H9 (cell line): ENCODE results near the gene FNDC3B. TPM values are rescaled to one million over a fixed set of nuclear protein-coding genes. Genes with fewer than 3 reads are reported as not detected.

Experiments used
- DNase-seq: peaks from one replicate; pipeline ENCODE4 v3.0.0-alpha.2; 2017
- H2AFZ ChIP-seq: one replicate; pipeline ENCODE4 v1.6.1; 2013; ENCODE audit warnings: mild to moderate bottlenecking, low read length, control low read depth, moderate library complexity
- H2AK5ac ChIP-seq: 2 replicates; pipeline ENCODE4 v1.6.1; 2013; ENCODE audit warnings: low read length, control low read depth, mixed read lengths; ENCODE audit not compliant: insufficient read length
- H2BK120ac ChIP-seq: one replicate; pipeline ENCODE4 v1.6.1; 2013; ENCODE audit warnings: low read depth, mild to moderate bottlenecking, low read length, control low read depth, inconsistent platforms; ENCODE audit not compliant: poor library complexity, severe bottlenecking
- H2BK12ac ChIP-seq: 2 replicates; pipeline ENCODE4 v1.6.1; 2013; ENCODE audit warnings: low read length, control low read depth, mixed read lengths, low read depth; ENCODE audit not compliant: insufficient read length
- H2BK15ac ChIP-seq: 2 replicates; pipeline ENCODE4 v1.6.1; 2013; ENCODE audit warnings: low read depth, low read length, control low read depth
- H2BK20ac ChIP-seq: one replicate; pipeline ENCODE4 v1.6.1; 2013; ENCODE audit warnings: low read depth, mild to moderate bottlenecking, low read length, control low read depth, inconsistent platforms; ENCODE audit not compliant: poor library complexity, severe bottlenecking
- H2BK5ac ChIP-seq: 2 replicates; pipeline ENCODE4 v1.6.1; 2013; ENCODE audit warnings: low read length, control low read depth, mixed read lengths; ENCODE audit not compliant: insufficient read length
- H3K14ac ChIP-seq: 2 replicates; pipeline ENCODE4 v1.6.1; 2013; ENCODE audit warnings: low read length, control low read depth; ENCODE audit not compliant: insufficient read depth
- H3K18ac ChIP-seq: 2 replicates; pipeline ENCODE4 v1.6.1; 2013; ENCODE audit warnings: low read depth, mild to moderate bottlenecking, mixed read lengths, low read length, control low read depth; ENCODE audit not compliant: insufficient read length
- H3K23ac ChIP-seq: 2 replicates; pipeline ENCODE4 v1.6.1; 2013; ENCODE audit warnings: low read length, control low read depth, mixed read lengths, low read depth; ENCODE audit not compliant: insufficient read length
- H3K23me2 ChIP-seq: 2 replicates; pipeline ENCODE4 v1.6.1; 2013; ENCODE audit warnings: low read depth, mild to moderate bottlenecking, mixed read lengths, low read length, control low read depth; ENCODE audit not compliant: insufficient read length, poor library complexity, severe bottlenecking
- H3K27ac ChIP-seq: 2 replicates; pipeline ENCODE4 v1.5.1; 2013; ENCODE audit warnings: low read length, control low read depth, mixed read lengths, low read depth; ENCODE audit not compliant: insufficient read length
- H3K27me3 ChIP-seq: 2 replicates; pipeline ENCODE4 v1.6.1; 2013; ENCODE audit warnings: low read length, control low read depth, inconsistent platforms; ENCODE audit not compliant: insufficient read depth
- H3K4ac ChIP-seq: 2 replicates; pipeline ENCODE4 v1.6.1; 2013; ENCODE audit warnings: low read depth, mild to moderate bottlenecking, control low read depth, inconsistent platforms, low read length, moderate library complexity
- H3K4me1 ChIP-seq: 2 replicates; pipeline ENCODE4 v1.6.1; 2013; ENCODE audit warnings: low read length, control low read depth, inconsistent platforms; ENCODE audit not compliant: insufficient read depth
- H3K4me2 ChIP-seq: 2 replicates; pipeline ENCODE4 v1.6.1; 2013; ENCODE audit warnings: low read length, control low read depth, mixed read lengths; ENCODE audit not compliant: insufficient read length, insufficient read depth
- H3K56ac ChIP-seq: 2 replicates; pipeline ENCODE4 v1.6.1; 2013; ENCODE audit warnings: low read depth, mild to moderate bottlenecking, mixed read lengths, low read length, control low read depth; ENCODE audit not compliant: insufficient read length
- H3K79me1 ChIP-seq: 2 replicates; pipeline ENCODE4 v1.6.1; 2013; ENCODE audit warnings: low read depth, mild to moderate bottlenecking, moderate library complexity, low read length, control low read depth, inconsistent platforms; ENCODE audit not compliant: insufficient read depth, poor library complexity, severe bottlenecking
- H3K79me2 ChIP-seq: 2 replicates; pipeline ENCODE4 v1.6.1; 2013; ENCODE audit warnings: low read length, control low read depth, inconsistent platforms; ENCODE audit not compliant: insufficient read depth
- H3K9ac ChIP-seq: 2 replicates; pipeline ENCODE4 v1.6.1; 2013; ENCODE audit warnings: low read length, control low read depth, mixed read lengths; ENCODE audit not compliant: insufficient read length; ENCODE audit errors: extremely low read depth
- H3K9me3 ChIP-seq: one replicate; pipeline ENCODE4 v1.6.1; 2013; ENCODE audit warnings: low read depth, low read length, inconsistent platforms; ENCODE audit not compliant: control insufficient read depth
- H3T11ph ChIP-seq: one replicate; pipeline ENCODE4 v1.6.1; 2013; ENCODE audit warnings: mild to moderate bottlenecking, low read length, control low read depth, inconsistent platforms
- H4K20me1 ChIP-seq: one replicate; pipeline ENCODE4 v1.6.1; 2013; ENCODE audit not compliant: control insufficient read depth, insufficient read length, insufficient read depth
- H4K5ac ChIP-seq: 2 replicates; pipeline ENCODE4 v1.6.1; 2013; ENCODE audit warnings: low read depth, mild to moderate bottlenecking, mixed read lengths, low read length, control low read depth; ENCODE audit not compliant: insufficient read length
- H4K8ac ChIP-seq: replicated peaks from 2 replicates; pipeline ENCODE4 v1.6.1; 2013; ENCODE audit warnings: low read length, control low read depth, mixed read lengths, low read depth; ENCODE audit not compliant: insufficient read length
- H4K91ac ChIP-seq: 2 replicates; pipeline ENCODE4 v1.6.1; 2013; ENCODE audit warnings: low read depth, mild to moderate bottlenecking, moderate library complexity, mixed read lengths, low read length, control low read depth; ENCODE audit not compliant: insufficient read length
- H3K27ac Mint-ChIP-seq, 3 experiments: 2 replicates in 2 of 3; 3 replicates in 1 of 3; pipeline ENCODE4 v1.8.0; 2020 to 2021; ENCODE audit warnings: mixed read lengths in 3 of 3, mild to moderate bottlenecking in 1 of 3, moderate library complexity in 1 of 3
- H3K27me3 Mint-ChIP-seq: 2 replicates; pipeline ENCODE4 v1.8.0; 2021; ENCODE audit warnings: low read depth, mild to moderate bottlenecking, moderate library complexity, mixed read lengths
- H3K36me3 Mint-ChIP-seq, 3 experiments: 2 replicates in 2 of 3; 3 replicates in 1 of 3; pipeline ENCODE4 v1.8.0; 2020 to 2021; ENCODE audit warnings: low read depth in 3 of 3, mixed read lengths in 3 of 3; ENCODE audit not compliant: insufficient read depth in 1 of 3
- H3K4me1 Mint-ChIP-seq, 2 experiments: 2 replicates each; pipeline ENCODE4 v1.8.0; 2020; ENCODE audit warnings: mixed read lengths in 2 of 2
- H3K4me3 Mint-ChIP-seq, 2 experiments: 2 replicates in 1 of 2; 3 replicates in 1 of 2; pipeline ENCODE4 v1.8.0; 2020 to 2021; ENCODE audit warnings: mild to moderate bottlenecking in 2 of 2, mixed read lengths in 2 of 2, moderate library complexity in 1 of 2
- H3K9me3 Mint-ChIP-seq, 2 experiments: 2 replicates in 1 of 2; 3 replicates in 1 of 2; pipeline ENCODE4 v1.8.0; 2020; ENCODE audit warnings: mild to moderate bottlenecking in 2 of 2, mixed read lengths in 2 of 2, moderate library complexity in 1 of 2
- WGBS: extraction: QIAGEN DNeasy Blood & Tissue Kit; methylation state at CpG from one replicate; pipeline ENCODE4 v1.1.7; 2013; ENCODE audit warnings: missing lambda C conversion rate, low lambda C conversion rate, mixed read lengths; ENCODE audit not compliant: insufficient read length; ENCODE audit errors: extremely low coverage; 5-methylcytosine and 5-hydroxymethylcytosine counted together
- total RNA-seq: library from RNA; stranded (reverse); gene quantifications from 2 replicates; pipeline ENCODE4 v1.2.1, GENCODE V29; 2021
- TF ChIP-seq, protein P1 (sequence below): fragments of 200-600 bp; sonication (generic); conservative IDR thresholded peaks from 3 replicates; pipeline ENCODE4 v1.8.0; 2021; ENCODE audit warnings: antibody characterized with exemption, mild to moderate bottlenecking

FNDC3B gene
- total RNA-seq, 1 experiment from 2014 or later, result 43.8 TPM

DNA sequence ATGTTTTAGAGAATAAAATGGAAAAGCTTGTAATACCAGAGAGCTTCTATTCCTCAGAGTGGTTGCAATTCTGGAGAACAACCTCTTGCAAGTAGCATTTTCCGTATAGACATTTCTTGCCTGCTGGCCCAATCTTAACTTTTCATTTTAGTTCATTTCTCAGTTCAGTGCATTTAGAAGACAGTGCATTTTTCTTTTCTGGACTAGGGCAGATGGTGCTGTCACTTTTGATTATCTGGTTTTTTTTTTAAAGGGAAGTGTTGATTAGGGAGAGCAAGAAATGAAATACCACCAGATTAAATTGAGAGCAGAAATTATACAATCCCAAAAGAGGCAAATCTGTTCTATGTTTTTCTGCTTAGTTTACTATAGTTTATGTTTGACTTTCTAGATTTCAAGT lies 236.2 kb downstream of the FNDC3B start:
- Mint-ChIP-seq H3K4me1 (peaks cover 0 to 2% of the 10 kb centered on the region in 2 experiments; a peak in 2 of 4 replicates), H3K27ac (peak overlapping the region in 1 of 3 experiments; percentile 18; a peak in 1 of 7 replicates), H3K9me3 (no peaks in the 10 kb centered on the region), H3K27me3 (no peaks in the 10 kb centered on the region), H3K36me3 (peaks cover 0 to 23% (median 6%) of the 10 kb centered on the region in 3 experiments; a peak in 5 of 7 replicates), H3K4me3 (no peak overlapping the region)
- Histone ChIP-seq H4K5ac (no peak overlapping the region), H3K56ac (no peak overlapping the region), H2BK5ac (no peak overlapping the region), H3K18ac (no peak overlapping the region), H3K4ac (no peak overlapping the region), H3K27ac (no peak overlapping the region), H3K79me2 (no peaks in the 10 kb centered on the region), H3K4me2 (no peak overlapping the region), H3K9me3 (no peaks in the 10 kb centered on the region), H4K20me1 (no peaks in the 10 kb centered on the region), H2BK20ac (no peak overlapping the region), H4K91ac (no peak overlapping the region), H3K4me1 (no peaks in the 10 kb centered on the region), H3K27me3 (no peaks in the 10 kb centered on the region), H3T11ph (no peak overlapping the region), H4K8ac (no peak overlapping the region), H2BK15ac (no peak overlapping the region), H2AK5ac (no peak overlapping the region), H3K23ac (no peak overlapping the region), H2BK12ac (no peak overlapping the region), H2BK120ac (no peak overlapping the region), H3K79me1 (no peaks in the 10 kb centered on the region), H3K9ac (no peak overlapping the region), H3K14ac (no peak overlapping the region), H2AFZ (no peak overlapping the region), H3K23me2 (no peaks in the 10 kb centered on the region)
- WGBS, result no CpG with 5 or more reads among the region's 1 CpG
- TF ChIP-seq, protein P1, sequence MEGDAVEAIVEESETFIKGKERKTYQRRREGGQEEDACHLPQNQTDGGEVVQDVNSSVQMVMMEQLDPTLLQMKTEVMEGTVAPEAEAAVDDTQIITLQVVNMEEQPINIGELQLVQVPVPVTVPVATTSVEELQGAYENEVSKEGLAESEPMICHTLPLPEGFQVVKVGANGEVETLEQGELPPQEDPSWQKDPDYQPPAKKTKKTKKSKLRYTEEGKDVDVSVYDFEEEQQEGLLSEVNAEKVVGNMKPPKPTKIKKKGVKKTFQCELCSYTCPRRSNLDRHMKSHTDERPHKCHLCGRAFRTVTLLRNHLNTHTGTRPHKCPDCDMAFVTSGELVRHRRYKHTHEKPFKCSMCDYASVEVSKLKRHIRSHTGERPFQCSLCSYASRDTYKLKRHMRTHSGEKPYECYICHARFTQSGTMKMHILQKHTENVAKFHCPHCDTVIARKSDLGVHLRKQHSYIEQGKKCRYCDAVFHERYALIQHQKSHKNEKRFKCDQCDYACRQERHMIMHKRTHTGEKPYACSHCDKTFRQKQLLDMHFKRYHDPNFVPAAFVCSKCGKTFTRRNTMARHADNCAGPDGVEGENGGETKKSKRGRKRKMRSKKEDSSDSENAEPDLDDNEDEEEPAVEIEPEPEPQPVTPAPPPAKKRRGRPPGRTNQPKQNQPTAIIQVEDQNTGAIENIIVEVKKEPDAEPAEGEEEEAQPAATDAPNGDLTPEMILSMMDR, result no peak
- no peak for DNase-seq
